ENCODE data around the gene SUGCT.
A peak's percentile ranks its signal among the peaks of the same experiment; 100 is the strongest.

Gene SUGCT

GRCh38 chr7:40221836-40222235 lies 87.0 kb downstream of the SUGCT start:
- Histone ChIP-seq H3K9ac (ENCODE audit: insufficient read length, low read depth) (no peak overlapping the region), H3K4me1 (ENCODE audit: insufficient read depth, insufficient read length) (no peaks in the 10 kb centered on the region), H3K9me3 (ENCODE audit: insufficient read depth, low read length) (peaks cover 11% of the 10 kb centered on the region), H3K4me3 (ENCODE audit: insufficient read length, low read depth) (no peak overlapping the region), H3K27me3 (ENCODE audit: insufficient read depth, insufficient read length) (no peaks in the 10 kb centered on the region), H3K36me3 (ENCODE audit: insufficient read depth, insufficient read length, low read length) (no peaks in the 10 kb centered on the region)
- DNase-seq (ENCODE audit: low read depth, low spot score), result no peak
- no peak for TF ChIP-seq ZNF274 (IDR thresholded peaks at IDR 0.05; ENCODE audit: low read depth, low read length)
- TF ChIP-seq SUZ12 (IDR thresholded peaks at IDR 0.05; ENCODE audit: extremely low read depth, insufficient read depth, insufficient read length), result no peak
- no peak for TF ChIP-seq YY1 (IDR thresholded peaks at IDR 0.05; ENCODE audit: insufficient read depth, insufficient read length)

DNA sequence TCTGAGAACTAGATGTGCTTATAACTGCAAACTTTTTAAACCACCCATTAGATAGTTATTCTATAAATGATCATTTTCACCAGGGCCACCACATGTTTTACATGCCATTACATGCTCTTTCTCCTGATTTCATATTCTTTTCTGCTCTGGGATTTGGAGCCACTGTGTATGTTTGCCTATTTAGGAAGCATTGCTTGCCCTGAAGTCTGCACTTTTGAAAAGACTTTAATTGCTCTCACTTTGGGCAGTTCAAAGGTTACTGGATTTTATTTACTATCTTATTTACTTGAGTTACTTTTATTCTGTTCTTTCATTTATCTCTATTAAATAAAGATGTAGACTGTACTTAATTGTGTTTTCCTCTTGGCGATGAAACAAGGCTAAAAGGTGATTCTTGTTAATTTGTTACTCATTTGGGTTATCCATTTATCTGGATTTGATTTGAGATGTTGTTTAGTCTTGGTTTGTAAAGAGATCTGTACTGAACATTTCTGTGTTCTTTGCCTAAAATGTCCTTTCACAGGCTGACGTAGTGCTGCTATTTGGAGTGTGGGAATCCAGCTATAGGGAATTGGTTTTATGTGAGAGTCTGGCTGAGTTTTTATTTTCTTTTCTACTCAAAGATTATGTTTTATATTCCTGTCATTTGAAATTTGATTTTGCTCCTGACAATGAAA lies 88.8 kb downstream of the SUGCT start:
- H3K4me1 ChIP-seq (ENCODE audit: insufficient read depth, insufficient read length), result no peaks in the 10 kb centered on the region
- H3K9ac ChIP-seq (ENCODE audit: insufficient read length, low read depth), result no peak overlapping the region
- peaks cover 4% of the 10 kb centered on the region for H3K9me3 ChIP-seq (ENCODE audit: insufficient read depth, low read length)
- H3K27me3 ChIP-seq (ENCODE audit: insufficient read depth, insufficient read length), result no peaks in the 10 kb centered on the region
- TF ChIP-seq YY1 (IDR thresholded peaks at IDR 0.05; ENCODE audit: insufficient read depth, insufficient read length) (no peak), ZNF274 (IDR thresholded peaks at IDR 0.05; ENCODE audit: low read depth, low read length) (no peak), SUZ12 (IDR thresholded peaks at IDR 0.05; ENCODE audit: extremely low read depth, insufficient read depth, insufficient read length) (no peak)
- no peak overlapping the region for H3K4me3 ChIP-seq (ENCODE audit: insufficient read length, low read depth)
- DNase-seq (ENCODE audit: low read depth, low spot score), result no peak
- no peaks in the 10 kb centered on the region for H3K36me3 ChIP-seq (ENCODE audit: insufficient read depth, insufficient read length, low read length)

GRCh38 chr7:40230101-40230500 lies 95.3 kb downstream of the SUGCT start:
- no peak for DNase-seq (ENCODE audit: low read depth, low spot score)
- Histone ChIP-seq H3K36me3 (ENCODE audit: insufficient read depth, insufficient read length, low read length) (no peaks in the 10 kb centered on the region), H3K9me3 (ENCODE audit: insufficient read depth, low read length) (no peaks in the 10 kb centered on the region), H3K4me1 (ENCODE audit: insufficient read depth, insufficient read length) (no peaks in the 10 kb centered on the region), H3K4me3 (ENCODE audit: insufficient read length, low read depth) (no peak overlapping the region), H3K27me3 (ENCODE audit: insufficient read depth, insufficient read length) (no peaks in the 10 kb centered on the region), H3K9ac (ENCODE audit: insufficient read length, low read depth) (no peak overlapping the region)
- TF ChIP-seq YY1 (IDR thresholded peaks at IDR 0.05; ENCODE audit: insufficient read depth, insufficient read length) (no peak), ZNF274 (IDR thresholded peaks at IDR 0.05; ENCODE audit: low read depth, low read length) (no peak), SUZ12 (IDR thresholded peaks at IDR 0.05; ENCODE audit: extremely low read depth, insufficient read depth, insufficient read length) (no peak)

DNA sequence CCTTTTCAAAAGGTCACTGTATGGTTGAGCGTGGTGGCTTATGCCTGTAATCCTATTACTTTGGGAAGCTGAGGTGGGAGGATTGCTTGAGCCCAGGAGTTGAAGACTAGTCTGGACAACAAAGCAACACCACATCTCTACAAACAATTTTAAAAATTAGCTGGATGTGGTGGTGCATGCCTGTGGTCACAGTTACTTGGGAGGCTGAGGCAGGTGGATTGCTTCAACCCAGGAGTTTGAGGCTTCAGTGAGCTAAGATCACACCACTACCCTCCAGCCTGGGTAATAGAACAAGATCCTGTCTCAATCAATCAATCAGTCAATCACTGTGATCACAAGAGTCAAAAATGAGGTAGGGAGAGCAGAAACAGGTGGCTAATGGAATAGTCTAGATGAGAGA lies 97.0 kb downstream of the SUGCT start:
- TF ChIP-seq SUZ12 (IDR thresholded peaks at IDR 0.05; ENCODE audit: extremely low read depth, insufficient read depth, insufficient read length), result no peak
- no peak for TF ChIP-seq YY1 (IDR thresholded peaks at IDR 0.05; ENCODE audit: insufficient read depth, insufficient read length)
- no peak for TF ChIP-seq ZNF274 (IDR thresholded peaks at IDR 0.05; ENCODE audit: low read depth, low read length)
- Histone ChIP-seq H3K36me3 (ENCODE audit: insufficient read depth, insufficient read length, low read length) (no peaks in the 10 kb centered on the region), H3K27me3 (ENCODE audit: insufficient read depth, insufficient read length) (no peaks in the 10 kb centered on the region), H3K4me3 (ENCODE audit: insufficient read length, low read depth) (no peak overlapping the region), H3K9ac (ENCODE audit: insufficient read length, low read depth) (no peak overlapping the region), H3K4me1 (ENCODE audit: insufficient read depth, insufficient read length) (no peaks in the 10 kb centered on the region), H3K9me3 (ENCODE audit: insufficient read depth, low read length) (no peaks in the 10 kb centered on the region)
- DNase-seq (ENCODE audit: low read depth, low spot score), result no peak

- H3K9ac ChIP-seq (ENCODE audit: insufficient read length, low read depth), result no peak overlapping the region
- no peak overlapping the region for H3K4me3 ChIP-seq (ENCODE audit: insufficient read length, low read depth)
- H3K9me3 ChIP-seq (ENCODE audit: insufficient read depth, low read length), result no peaks in the 10 kb centered on the region
- H3K27me3 ChIP-seq (ENCODE audit: insufficient read depth, insufficient read length), result no peaks in the 10 kb centered on the region
- no peaks in the 10 kb centered on the region for H3K36me3 ChIP-seq (ENCODE audit: insufficient read depth, insufficient read length, low read length)
- peak; percentile 38 for DNase-seq (ENCODE audit: low read depth, low spot score)
- TF ChIP-seq SUZ12 (IDR thresholded peaks at IDR 0.05; ENCODE audit: extremely low read depth, insufficient read depth, insufficient read length), result no peak
- no peak for TF ChIP-seq ZNF274 (IDR thresholded peaks at IDR 0.05; ENCODE audit: low read depth, low read length)
- no peak for TF ChIP-seq YY1 (IDR thresholded peaks at IDR 0.05; ENCODE audit: insufficient read depth, insufficient read length)
- H3K4me1 ChIP-seq (ENCODE audit: insufficient read depth, insufficient read length), result no peaks in the 10 kb centered on the region
Measured at GRCh38 chr7:40232242-40232893, 97.6 kb downstream of the SUGCT start.

DNA sequence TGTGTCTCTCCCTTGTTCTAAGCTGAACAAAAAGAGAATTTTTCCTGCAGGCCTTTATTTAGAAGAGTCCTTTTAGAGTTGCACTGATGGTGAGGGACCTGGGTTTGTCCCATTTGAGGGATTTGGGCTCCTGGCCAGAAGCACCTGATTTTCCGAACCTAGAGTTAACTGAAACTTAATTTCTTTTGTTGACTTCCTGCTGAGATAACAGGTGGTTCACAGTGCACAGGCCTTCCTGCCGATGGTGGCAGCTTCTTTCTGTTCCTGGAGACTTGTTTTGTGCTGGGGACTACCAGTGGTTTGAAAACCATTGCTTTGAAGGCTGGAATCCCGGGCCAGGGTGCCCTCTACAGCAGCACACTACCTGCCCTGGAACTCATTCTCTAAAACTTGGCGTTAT lies 99.2 kb downstream of the SUGCT start:
- H3K9ac ChIP-seq (ENCODE audit: insufficient read length, low read depth), result no peak overlapping the region
- no peaks in the 10 kb centered on the region for H3K4me1 ChIP-seq (ENCODE audit: insufficient read depth, insufficient read length)
- TF ChIP-seq ZNF274 (IDR thresholded peaks at IDR 0.05; ENCODE audit: low read depth, low read length) (no peak), SUZ12 (IDR thresholded peaks at IDR 0.05; ENCODE audit: extremely low read depth, insufficient read depth, insufficient read length) (no peak), YY1 (IDR thresholded peaks at IDR 0.05; ENCODE audit: insufficient read depth, insufficient read length) (no peak)
- DNase-seq (ENCODE audit: low read depth, low spot score), result no peak
- no peaks in the 10 kb centered on the region for H3K36me3 ChIP-seq (ENCODE audit: insufficient read depth, insufficient read length, low read length)
- H3K27me3 ChIP-seq (ENCODE audit: insufficient read depth, insufficient read length), result no peaks in the 10 kb centered on the region
- no peaks in the 10 kb centered on the region for H3K9me3 ChIP-seq (ENCODE audit: insufficient read depth, low read length)
- H3K4me3 ChIP-seq (ENCODE audit: insufficient read length, low read depth), result no peak overlapping the region

- H3K9ac ChIP-seq (ENCODE audit: insufficient read length, low read depth), result no peak overlapping the region
- no peak for DNase-seq (ENCODE audit: low read depth, low spot score)
- H3K27me3 ChIP-seq (ENCODE audit: insufficient read depth, insufficient read length), result no peaks in the 10 kb centered on the region
- no peaks in the 10 kb centered on the region for H3K9me3 ChIP-seq (ENCODE audit: insufficient read depth, low read length)
- no peak overlapping the region for H3K4me3 ChIP-seq (ENCODE audit: insufficient read length, low read depth)
- H3K36me3 ChIP-seq (ENCODE audit: insufficient read depth, insufficient read length, low read length), result no peaks in the 10 kb centered on the region
- H3K4me1 ChIP-seq (ENCODE audit: insufficient read depth, insufficient read length), result no peaks in the 10 kb centered on the region
- TF ChIP-seq SUZ12 (IDR thresholded peaks at IDR 0.05; ENCODE audit: extremely low read depth, insufficient read depth, insufficient read length) (no peak), ZNF274 (IDR thresholded peaks at IDR 0.05; ENCODE audit: low read depth, low read length) (no peak), YY1 (IDR thresholded peaks at IDR 0.05; ENCODE audit: insufficient read depth, insufficient read length) (no peak)
Measured at GRCh38 chr7:40234666-40235065, 99.9 kb downstream of the SUGCT start.
